Measurements from ENCODE around the gene C1orf174.
"Not testable (repeated sequence)": the region's sequence is repeated elsewhere in the genome, so short reads cannot be mapped to it uniquely, and the experiment has no call there.

C1orf174 gene

DNA sequence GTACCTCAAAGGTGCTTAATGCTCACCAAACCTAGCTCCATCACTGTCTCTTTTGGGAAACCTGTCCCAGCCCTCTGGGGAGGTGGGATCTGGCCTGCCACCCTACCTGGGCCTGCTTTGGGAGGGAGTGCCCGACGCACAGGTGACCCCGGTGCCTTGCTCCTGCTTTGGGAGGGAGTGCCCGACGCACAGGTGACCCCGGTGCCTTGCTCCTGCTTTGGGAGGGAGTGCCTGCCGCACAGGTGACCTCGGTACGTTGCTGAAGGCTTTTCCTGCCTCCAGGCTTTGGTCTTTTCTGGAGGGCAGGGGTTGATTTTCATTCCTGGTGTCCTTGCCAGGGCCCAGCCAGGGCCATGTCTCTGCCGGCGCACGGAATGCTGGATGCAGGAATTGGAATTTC lies 25.2 kb upstream of the C1orf174 start:
- DNase-seq, result no peak

GRCh38 chr1:3924825-3925220 lies 24.8 kb upstream of the C1orf174 start:
- DNase-seq, result no peak

DNA sequence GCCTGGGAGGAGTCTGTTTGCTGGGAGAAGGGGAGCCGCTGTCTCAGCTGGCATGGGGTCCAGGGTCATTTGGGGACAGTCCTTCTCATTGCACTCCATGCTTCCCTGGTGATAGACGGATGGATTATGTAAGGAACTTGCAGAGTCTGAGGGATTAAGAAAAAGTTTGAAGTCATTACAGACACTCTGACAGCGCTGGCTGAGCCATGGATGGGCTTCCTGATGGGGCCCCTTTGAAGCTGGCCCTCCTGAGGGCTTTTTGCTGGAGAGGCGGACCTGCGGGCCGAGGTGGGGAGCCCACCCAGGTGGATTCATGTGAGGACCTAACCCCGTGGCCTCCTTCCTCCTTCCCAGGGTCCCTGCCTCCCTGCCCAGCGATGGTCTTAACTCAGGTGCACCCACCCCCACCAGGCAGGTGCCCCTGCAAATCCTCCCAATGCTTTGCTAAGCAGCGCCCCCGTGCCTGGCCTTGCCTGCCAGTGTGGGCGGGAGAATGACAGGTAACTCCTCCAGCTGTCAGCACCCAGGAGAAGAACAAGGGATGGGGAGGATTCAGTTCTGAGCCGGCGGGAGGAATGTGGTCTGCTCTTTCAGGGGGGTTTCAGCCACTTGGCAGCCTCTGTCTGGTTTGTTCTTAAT lies 24.2 kb upstream of the C1orf174 start:
- no peak for DNase-seq

GRCh38 chr1:3923378-3924185 lies 23.5 kb upstream of the C1orf174 start:
- DNase-seq, result no peak

- DNase-seq, result no peak
Observed at GRCh38 chr1:3922851-3923250, 22.8 kb upstream of the C1orf174 start.

GRCh38 chr1:3922201-3922725 lies 22.2 kb upstream of the C1orf174 start:
- no peak for DNase-seq

GRCh38 chr1:3921765-3922164 lies 21.7 kb upstream of the C1orf174 start:
- no peak for DNase-seq

DNA sequence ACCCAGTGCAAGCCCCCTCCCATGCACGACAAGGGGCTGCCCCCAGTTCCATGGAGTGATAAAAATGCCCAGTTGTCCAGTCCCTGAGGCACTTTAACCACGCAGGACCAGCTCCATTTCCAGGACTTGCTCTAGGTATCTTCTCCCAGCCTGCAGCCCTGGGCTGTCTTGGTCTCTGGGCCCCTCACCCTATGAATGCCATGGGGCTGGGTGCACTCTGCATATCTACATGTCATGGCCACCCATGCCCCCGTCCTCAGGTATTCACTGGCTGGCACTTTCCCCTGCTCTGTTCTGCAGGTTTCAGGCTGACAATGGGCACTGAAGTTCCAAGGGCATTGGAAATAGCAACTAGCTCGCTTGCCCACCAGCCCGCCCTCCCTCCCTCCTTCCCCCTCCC lies 19.6 kb upstream of the C1orf174 start:
- DNase-seq, result no peak

DNA sequence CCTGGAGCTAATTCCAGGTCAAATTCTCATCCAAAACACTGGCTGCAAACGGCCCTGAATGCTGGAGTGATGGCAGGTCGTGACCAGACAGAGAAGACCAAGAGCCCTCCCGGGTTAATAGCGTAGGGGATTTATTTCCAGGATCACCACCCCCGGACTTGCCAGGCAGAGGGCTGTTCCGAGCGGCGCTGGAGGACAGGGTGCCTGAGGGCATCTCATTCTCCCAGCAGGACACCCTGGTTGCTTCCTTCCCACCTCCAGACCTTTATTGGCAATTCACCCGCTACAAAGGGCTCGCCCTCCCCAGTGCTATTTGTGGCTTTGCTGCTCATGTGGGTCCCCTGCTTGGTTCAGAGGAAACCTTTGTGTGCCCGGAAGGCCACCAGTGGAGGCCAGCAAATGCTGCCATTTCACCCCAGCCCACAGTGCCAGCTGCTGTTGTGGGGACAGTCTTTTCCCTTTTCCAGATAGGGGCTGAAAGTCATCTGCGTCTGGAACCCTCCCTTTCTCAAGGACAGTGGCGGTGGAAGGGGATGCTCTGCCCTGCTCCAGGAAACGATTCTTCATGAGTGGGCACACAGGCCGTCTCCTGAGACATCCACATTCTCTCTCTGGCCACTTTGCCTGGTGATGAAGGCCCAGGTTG lies 19.0 kb upstream of the C1orf174 start:
- no peak for DNase-seq

- DNase-seq, result not testable (repeated sequence)
Observed at GRCh38 chr1:3918359-3918758, 18.3 kb upstream of the C1orf174 start.

DNA sequence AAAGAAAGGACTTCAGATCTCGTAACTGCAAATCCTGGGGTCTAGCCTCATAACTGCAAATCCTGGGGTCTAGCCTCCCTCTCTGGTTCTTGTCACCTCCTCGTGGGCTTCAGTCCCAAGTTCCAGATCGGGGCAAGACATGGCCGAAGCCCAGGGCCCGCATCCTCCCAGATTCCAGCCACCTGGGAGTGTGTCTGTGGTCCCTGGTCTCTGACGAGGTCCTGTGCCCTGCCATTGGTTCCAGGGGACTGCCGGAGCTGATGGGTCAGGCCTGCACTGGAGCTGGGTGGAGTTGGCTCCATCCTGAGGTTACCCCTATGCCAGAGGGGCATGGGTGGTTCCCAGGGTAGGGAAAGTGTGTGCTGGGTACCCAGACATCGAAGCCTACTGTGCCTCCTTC lies 17.7 kb upstream of the C1orf174 start:
- no peak for DNase-seq

DNA sequence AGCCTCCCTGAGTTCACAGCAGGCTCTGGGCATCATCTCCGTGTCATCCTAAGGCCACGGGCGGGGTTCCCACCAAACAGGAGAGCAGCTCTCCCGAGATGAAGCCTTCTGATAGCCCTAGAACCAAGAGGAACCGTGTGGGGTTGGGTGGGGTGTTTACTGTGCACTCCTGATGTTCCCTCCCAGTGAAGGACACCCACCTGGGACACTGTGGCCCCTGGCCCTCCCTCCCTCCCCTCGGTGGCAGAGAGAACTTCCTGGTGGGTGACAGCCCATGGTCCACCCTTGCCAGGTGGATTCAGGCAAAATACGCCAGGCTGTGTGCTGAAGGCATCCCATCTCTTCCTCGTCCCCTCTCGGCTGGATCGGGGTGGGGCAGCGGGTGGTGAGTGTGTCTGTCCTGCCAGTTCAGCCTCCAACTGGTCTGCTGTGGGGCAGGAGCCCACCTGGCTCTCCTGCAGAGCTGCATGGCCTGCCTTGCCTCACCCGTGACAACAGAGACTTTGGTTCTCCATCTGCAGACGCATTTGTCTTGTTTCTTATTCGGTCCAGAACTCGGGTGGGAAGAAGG lies 15.6 kb upstream of the C1orf174 start:
- DNase-seq, result no peak

GRCh38 chr1:3914911-3915310 lies 14.8 kb upstream of the C1orf174 start:
- no peak for DNase-seq

DNA sequence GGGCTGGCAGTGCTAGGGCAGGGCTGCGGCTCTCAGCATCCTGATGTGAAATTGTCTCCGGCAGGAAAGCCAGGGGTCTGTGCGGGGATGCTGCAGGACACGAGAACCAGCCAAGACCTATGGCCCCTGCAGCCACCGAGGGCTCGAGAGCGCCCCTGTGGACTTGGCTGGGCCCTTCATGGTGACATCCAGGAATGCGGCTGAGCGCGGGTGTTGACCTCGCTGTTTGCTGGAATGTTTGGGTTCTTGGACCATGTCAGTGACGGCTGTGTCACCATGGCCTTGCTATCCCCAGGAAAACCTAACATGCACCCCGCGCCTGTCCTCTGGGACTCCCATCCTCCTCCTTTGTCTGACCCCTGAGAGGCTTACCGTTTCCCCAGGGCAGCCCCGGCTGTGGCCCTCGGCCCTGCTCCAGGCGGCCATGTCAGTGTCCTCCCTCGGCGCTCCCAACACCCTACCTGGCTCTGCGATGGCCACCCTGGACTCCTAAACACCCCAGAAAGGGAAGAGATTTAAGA lies 14.3 kb upstream of the C1orf174 start:
- no peak for DNase-seq

- no peak for DNase-seq
Observed at GRCh38 chr1:3912809-3913685, 13.0 kb upstream of the C1orf174 start.

DNA sequence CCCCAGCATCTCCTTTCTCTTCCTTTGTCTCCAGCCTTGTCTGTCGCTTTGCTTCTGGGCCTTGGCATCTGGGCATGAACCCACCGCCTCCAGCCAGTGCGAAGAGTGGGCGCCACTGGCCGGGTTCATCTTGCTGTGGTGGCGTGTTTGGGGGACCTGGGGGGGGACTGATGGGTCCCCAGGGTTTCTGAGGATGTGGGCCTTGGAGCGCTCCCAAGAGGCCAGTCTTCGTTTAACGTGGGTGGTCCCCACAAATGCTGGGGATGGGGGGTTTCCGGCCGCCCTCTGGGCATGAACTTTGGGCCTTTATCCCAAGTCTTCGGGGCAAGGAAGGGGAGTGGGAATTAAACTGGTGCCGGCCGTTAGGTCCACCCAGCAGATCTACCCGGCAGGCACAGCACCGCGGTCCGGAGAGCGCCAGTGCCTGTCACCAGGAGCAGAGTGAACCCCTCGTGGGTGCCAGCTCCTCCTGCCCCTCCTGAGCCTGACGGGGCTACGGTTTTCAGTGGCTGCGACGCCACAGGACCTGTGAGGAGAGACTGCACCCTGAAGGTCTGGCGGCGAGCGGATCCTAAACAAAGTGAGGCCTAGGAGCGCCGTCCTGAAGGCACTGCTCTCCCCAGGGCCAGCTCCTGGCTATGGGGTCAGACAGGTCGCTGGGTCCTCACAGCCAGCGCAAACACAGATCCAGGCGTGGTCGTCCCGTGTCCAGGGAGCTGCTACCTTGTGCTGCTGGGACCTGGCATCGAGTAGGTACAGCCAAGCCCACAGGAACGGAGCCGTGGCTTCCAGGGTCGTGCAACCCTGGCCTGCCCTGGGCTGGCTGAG lies 12.1 kb upstream of the C1orf174 start:
- DNase-seq, result no peak

- peak; percentile 84 to 85 for DNase-seq
Observed at GRCh38 chr1:3910857-3911845, 11.1 kb upstream of the C1orf174 start.

DNA sequence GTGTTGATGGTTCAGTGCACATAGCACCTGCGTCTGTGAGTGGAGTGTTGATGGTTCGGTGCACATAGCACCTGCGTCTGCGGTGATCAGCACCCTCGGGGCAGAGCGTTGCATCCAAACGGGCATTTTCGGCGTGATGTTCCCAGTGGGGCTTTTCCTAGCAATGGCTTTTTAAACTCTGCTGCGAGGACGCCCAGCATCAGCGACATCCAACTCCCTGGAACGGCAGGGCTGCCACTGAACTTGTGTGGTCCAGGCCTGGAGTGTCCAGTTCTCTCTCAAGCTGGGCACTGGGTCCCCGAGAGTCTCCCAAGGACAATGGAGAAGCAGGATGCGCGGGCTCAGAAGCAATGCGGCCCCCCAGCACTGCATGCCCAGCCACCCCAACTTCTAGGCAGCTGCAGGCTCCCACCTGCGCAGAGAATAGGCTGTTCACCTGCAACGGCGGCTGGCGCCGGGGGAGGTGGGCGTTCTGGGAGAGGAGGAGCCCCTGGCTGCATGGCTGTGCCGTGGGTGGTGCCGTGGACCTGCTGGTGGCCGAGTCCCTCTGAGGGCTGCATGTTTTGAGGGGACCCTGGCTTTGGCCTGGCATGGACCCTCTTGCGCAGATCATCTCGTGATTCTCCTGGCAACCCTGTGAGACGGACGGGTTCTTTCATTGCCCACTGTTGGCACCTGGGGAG lies 10.1 kb upstream of the C1orf174 start:
- DNase-seq, result no peak

DNA sequence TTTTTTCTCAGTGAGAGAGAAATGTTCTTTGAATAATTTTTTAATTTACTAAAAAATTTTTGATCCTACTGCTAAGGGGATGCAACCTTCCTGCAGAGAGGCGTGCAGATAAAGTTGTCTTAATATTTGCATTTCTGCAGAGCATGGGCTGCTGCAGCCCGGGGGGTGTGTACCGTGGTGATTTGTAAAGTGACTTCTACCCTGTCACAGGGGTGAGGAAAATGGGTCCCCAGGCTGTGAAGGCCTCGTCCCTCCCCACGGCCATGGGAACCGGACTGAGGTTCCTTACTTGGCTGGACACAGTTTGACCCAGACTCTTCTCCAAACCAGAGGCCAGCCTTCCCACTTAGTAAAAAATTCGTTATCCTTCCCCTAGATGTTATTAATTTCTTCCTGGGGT lies 9.5 kb upstream of the C1orf174 start:
- no peak for DNase-seq
